NCI-H1436 (cell line): ENCODE data around the gene IRX2.

ENCODE experiments used
- DNase-seq: peaks from one replicate; lab custom pipeline; 2025; lab: John Stamatoyannopoulos, UW

IRX2 gene

GRCh38 chr5:2741956-2742355 lies 9.5 kb downstream of the IRX2 start:
- no peak for DNase-seq

GRCh38 chr5:2740876-2741555 lies 10.5 kb downstream of the IRX2 start:
- DNase-seq, result no peak

- DNase-seq, result no peak
Observed at GRCh38 chr5:2740051-2740875, 11.2 kb downstream of the IRX2 start.

GRCh38 chr5:2739360-2740050 lies 12.0 kb downstream of the IRX2 start:
- DNase-seq, result no peak

GRCh38 chr5:2738700-2739359 lies 12.6 kb downstream of the IRX2 start:
- no peak for DNase-seq

GRCh38 chr5:2738156-2738699 lies 13.2 kb downstream of the IRX2 start:
- DNase-seq, result no peak

- no peak for DNase-seq
Observed at GRCh38 chr5:2737273-2738155, 14.0 kb downstream of the IRX2 start.

GRCh38 chr5:2736872-2737271 lies 14.6 kb downstream of the IRX2 start:
- no peak for DNase-seq

GRCh38 chr5:2735996-2736395 lies 15.5 kb downstream of the IRX2 start:
- DNase-seq, result no peak

- peak; percentile 52 for DNase-seq
Observed at GRCh38 chr5:2732850-2733249, 18.6 kb downstream of the IRX2 start.

GRCh38 chr5:2732004-2732403 lies 19.5 kb downstream of the IRX2 start:
- DNase-seq, result no peak

- DNase-seq, result no peak
Observed at GRCh38 chr5:2729189-2729588, 22.3 kb downstream of the IRX2 start.

- no peak for DNase-seq
Observed at GRCh38 chr5:2727550-2727949, 23.9 kb downstream of the IRX2 start.

- DNase-seq, result no peak
Observed at GRCh38 chr5:2725980-2726765, 25.3 kb downstream of the IRX2 start.

- no peak for DNase-seq
Observed at GRCh38 chr5:2724831-2725230, 26.6 kb downstream of the IRX2 start.

- no peak for DNase-seq
Observed at GRCh38 chr5:2724031-2724581, 27.4 kb downstream of the IRX2 start.

GRCh38 chr5:2722901-2723300 lies 28.6 kb downstream of the IRX2 start:
- DNase-seq, result no peak

- DNase-seq, result no peak
Observed at GRCh38 chr5:2721385-2722138, 29.9 kb downstream of the IRX2 start.

GRCh38 chr5:2719332-2719731 lies 32.1 kb downstream of the IRX2 start:
- no peak for DNase-seq
